HG03457 (cell line): ENCODE data around the gene TMEM233.

Source experiments
- ATAC-seq: cut with Tn5 transposase; IDR thresholded peaks from one replicate; pipeline ENCODE4 v1.9.1; 2021; ENCODE audit warnings: moderate number of reproducible peaks; ENCODE audit not compliant: unreplicated experiment

TMEM233 gene

DNA sequence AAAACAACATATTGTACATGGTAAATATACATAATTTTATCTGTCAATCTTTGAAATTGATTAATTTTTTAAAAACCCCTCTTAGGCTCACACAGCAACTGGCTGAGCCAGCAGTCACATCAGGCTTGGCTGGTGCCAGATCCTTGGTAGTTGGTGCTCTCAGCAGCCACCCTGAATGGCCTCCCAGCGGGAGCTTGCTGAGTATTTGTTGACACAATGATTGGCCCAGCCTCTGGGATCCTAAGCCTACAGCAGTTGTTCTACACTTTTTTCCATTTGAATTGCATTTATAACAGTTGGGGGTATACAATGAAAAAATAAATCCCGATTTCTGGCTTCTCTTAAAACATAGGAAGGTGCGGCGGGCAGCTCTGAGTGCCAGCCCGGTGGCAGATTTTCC, 85.5 kb downstream of the TMEM233 start:
- ATAC-seq = no peak

DNA sequence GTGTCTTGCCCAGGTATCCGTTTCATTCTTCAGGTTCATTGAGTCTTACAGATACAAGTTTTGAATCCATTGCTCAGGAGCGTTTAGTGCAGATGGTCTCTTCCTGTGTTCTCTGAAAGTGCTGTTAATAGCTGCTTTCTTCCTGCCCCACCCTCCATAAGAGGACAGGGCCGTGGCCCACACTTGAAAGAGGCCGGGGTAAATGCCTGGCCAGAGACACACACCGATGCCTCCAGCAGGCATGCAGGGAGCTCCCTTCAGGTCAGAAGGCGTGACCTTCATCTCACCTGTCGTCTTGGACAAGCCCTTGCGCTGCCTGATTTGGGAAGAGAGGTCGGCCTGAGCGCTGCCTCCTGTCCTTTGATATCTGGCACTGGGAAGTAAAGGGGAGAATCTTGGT, 85.9 kb downstream of the TMEM233 start:
- ATAC-seq = no peak

DNA sequence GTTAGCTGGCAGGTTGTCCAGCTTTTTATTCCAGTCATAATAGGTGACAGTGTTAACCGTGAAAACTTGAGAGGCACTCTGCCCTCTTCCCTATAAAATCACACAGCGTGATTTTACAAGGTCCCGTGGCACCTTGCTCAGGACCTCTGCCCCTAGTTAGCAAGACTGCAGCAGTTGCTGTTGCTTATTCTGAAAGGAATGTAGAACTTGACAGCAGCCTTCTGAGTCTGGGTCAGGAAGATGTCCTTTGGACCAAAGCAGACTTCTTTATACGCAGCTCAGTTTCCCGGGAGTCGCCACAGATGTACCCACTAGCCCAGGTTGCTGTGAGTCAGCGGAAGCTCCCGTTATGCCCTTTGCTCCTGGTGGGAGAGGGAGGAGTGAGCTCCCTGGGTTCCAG, 87.5 kb downstream of the TMEM233 start:
- ATAC-seq = no peak

- peak; percentile 58 for ATAC-seq
Measured at GRCh38 chr12:119681728-119682638, 88.4 kb downstream of the TMEM233 start.

DNA sequence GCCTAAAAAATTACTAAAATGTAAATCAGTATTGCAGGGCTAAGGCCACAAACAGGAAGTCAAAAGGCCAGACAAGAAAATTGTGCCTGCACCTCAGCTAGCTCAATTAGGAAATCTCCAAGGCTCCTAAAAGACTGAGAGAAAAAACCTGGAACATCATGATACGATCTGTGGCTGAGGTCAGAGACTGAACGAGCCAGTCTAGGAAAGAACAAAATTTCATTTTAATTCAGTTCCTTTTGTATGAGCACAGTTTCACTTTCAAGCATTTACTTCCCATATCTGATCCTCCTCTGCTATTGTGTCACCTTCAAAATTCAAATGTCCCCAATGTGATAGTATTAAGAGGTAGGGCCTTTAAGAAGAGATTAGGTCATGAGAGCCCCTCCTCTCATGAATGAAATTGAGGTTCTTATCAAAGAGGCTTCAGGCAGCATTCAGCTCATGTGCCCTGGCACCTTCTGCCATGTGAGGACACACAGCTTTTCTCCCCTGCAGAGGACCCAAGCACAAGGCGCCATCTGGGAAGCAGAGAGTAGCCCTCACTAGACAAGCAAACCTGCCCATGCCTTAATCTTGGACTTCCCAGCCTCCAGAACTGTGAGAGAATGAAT, 89.2 kb downstream of the TMEM233 start:
- peak; percentile 12 for ATAC-seq

DNA sequence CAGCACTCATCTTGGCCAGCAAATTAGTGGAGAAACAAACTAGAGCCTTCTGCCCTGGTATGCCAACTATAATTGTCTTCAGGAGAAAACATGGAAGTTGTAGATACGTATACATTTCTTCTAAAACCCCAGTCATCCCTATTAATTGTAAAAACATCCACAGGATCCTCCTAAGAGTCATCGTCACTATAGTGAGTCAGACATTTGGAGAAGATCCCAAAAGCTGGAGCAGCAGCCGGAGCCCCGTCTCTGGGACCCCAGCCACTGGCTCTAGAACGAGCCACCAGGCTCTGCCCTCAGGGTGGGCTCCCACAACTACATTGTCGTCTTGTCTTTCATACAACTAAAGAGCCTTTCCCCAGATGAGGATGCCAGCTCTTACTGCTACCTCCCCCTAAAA, 89.8 kb downstream of the TMEM233 start:
- ATAC-seq = no peak

DNA sequence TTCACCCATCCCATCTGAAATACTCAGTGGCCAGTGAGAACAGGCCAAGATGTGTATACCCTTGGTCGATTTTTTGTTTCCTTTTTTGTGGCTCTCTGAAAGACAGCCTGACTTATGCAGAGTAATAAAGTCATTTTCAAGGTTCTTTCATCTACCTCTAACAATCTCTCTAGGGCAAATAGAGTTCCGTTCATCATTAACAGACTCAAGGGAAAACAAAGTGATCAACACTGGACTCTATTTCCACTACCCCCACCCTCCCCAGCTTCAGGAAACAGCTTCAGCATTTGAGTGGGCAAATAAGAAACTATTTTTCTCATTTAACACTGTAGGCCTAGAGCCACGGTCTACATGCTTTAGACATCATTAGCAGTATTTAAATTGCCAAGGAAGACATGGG, 90.2 kb downstream of the TMEM233 start:
- no peak for ATAC-seq

GRCh38 chr12:119684711-119685369, 91.3 kb downstream of the TMEM233 start:
- no peak for ATAC-seq

DNA sequence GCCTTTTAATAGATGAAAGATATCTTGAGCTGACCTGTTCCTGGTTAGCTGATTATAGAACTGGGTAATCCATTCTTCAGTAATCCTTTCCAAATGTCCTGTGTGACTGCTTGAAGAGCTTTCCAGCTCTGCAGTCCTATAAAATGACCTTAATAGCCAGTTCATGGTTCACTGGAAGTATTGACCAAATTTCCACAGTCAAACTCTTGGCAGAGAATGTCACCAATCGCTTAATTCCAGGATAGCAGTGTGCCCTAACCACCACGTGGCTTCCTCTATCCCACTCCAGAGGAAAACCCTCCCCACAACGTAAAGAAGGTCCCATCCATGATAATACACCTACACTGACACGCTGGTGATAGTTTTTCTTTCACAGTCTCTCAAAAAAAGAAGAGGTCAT, 91.8 kb downstream of the TMEM233 start:
- no peak for ATAC-seq

- no peak for ATAC-seq
Measured at GRCh38 chr12:119686355-119686754, 92.8 kb downstream of the TMEM233 start.

- ATAC-seq = no peak
Measured at GRCh38 chr12:119686776-119687175, 93.2 kb downstream of the TMEM233 start.

GRCh38 chr12:119687406-119687805, 93.8 kb downstream of the TMEM233 start:
- ATAC-seq = no peak

- ATAC-seq = no peak
Measured at GRCh38 chr12:119687879-119688278, 94.3 kb downstream of the TMEM233 start.

GRCh38 chr12:119689935-119690500, 96.4 kb downstream of the TMEM233 start:
- ATAC-seq = no peak

- no peak for ATAC-seq
Measured at GRCh38 chr12:119691202-119691810, 97.7 kb downstream of the TMEM233 start.

DNA sequence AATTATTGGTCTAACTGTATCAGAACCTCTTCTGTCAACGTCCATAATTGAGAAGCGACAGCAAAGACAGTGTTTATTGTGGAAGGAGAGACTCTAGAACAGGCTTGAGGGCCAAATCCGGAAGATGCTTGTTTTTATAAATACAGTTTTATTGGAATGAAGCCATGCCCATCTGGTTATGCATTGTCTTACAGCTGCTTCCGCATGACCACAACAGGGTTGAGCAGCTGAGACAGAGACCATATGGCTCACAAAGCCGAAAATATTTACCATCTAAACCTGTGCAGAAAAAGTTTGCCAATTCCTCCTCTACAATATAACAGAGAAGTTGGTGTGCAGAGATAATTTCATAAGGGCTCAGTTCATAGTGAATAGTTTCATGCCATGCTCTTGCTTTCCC, 98.8 kb downstream of the TMEM233 start:
- ATAC-seq = no peak
